ENCODE measurements around the gene SLC49A3.

GRCh38 chr4:649751-650310, 39.1 kb downstream of the SLC49A3 start:
- TF ChIP-seq CTCF (IDR thresholded peaks at IDR 0.05) (no peak), EZH2 (IDR thresholded peaks at IDR 0.05) (no peak), EZH2phosphoT487 (IDR thresholded peaks at IDR 0.05) (no peak)
